GM19372 (cell line): ENCODE measurements around the gene CDH13.

Experiments
- ATAC-seq: cut with Tn5 transposase; IDR thresholded peaks from one replicate; pipeline ENCODE4 v1.9.1; 2021; ENCODE audit warnings: mild to moderate bottlenecking, low read depth, moderate library complexity; ENCODE audit not compliant: unreplicated experiment

CDH13 gene

DNA sequence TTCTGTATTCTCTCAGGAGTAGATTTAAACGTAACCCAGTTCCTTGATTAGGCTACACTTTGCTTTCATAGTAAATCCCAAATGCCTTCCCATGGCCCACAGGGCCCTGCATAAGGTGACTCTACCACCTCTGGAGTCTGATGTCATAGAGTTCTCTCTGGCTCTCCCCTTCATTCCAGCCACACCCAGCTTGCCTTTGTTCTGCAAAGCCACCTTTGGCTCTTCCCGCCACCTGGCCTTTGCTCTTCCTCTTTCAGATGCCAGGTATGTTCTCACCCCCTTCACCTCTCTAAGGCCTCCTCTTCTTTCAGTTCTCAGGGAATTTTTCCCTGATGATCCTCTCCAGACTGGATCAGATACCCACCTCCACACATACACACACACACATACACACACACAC lies 1039.7 kb downstream of the CDH13 start:
- no peak for ATAC-seq

DNA sequence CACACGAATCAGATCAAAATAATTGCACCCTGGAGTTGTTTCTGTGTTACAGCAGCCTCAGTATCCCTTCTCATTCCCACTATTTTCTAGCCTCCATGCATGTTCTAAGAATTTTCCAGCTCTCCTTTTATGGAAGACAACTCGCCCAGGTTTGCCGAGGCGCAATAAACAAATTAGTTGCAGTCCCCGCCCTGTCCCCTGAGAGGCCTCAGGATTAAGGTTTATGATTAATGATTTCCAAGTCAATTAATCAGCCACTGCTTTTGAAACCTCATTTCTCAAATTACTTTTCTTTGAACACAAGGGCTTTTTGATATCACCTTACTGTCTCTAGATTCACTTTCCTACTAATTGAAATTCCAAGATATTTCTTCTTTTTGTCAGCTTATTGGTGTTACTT lies 1042.7 kb downstream of the CDH13 start:
- ATAC-seq = no peak

DNA sequence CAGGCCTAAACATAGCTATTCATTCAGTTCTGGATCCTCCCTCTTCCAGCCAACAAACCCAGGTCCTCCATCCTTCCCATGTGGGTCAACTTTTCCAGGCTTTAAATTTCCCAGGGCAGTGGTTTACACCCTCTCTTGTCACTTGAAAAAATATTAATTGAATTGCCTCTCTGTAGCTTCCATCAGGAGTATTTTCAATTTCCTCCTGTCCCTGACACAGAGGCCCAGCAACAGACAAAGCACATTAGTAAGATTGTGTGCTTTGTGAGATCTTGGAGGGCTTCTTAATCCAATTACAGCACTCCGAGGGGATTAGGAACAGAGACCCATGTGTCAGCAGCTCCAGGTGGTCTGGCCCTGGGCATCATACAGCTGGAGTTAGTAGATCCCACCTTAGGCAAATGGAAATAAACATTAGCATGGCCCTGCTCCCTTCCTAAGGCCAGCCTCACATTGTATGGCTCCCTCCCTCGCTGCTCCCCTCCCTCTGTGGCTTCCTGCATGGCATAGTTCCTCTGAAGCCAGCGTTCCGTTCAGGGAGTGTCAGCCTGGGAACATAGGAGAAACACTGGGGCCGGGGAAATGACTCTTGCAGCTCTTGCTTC lies 1048.3 kb downstream of the CDH13 start:
- ATAC-seq = no peak

DNA sequence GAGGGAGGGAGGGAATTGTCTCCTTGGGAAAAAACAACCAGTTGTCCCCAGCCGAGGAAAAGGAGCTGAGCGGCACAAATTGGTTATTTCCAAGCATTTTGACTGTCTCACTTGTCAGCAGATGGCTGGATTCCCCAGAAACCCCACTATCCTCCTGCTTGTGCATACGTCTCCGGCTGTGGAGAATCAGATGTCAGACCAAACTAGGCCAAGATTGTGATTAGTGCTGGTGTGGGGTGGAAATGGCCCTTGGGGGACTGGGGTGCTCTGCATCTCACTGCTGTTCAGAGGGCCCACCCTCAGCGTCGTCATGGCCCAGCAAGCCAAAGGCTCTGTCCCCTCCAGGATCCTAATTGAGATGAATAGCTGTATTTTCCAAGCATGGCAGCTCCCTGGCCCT lies 1049.3 kb downstream of the CDH13 start:
- no peak for ATAC-seq

DNA sequence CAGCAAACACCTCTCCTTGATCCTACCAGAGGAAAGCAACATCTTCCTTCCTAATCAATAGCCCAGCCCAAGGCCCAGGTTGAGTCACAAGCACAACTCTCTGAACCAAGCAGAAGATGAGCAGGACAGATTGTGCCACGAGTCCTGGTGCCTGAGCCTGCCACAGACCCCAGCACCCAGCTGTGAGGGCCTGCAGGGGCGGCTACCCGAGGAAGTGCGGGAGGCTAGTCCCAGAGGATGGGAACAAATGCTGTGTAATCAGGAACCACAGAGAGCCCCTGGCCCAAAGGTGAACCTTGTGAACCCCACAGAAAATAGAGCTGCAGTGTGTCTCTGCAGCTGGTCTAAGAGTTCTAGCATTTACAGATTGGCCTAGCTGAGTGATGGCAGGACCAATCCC lies 1054.2 kb downstream of the CDH13 start:
- ATAC-seq = no peak

DNA sequence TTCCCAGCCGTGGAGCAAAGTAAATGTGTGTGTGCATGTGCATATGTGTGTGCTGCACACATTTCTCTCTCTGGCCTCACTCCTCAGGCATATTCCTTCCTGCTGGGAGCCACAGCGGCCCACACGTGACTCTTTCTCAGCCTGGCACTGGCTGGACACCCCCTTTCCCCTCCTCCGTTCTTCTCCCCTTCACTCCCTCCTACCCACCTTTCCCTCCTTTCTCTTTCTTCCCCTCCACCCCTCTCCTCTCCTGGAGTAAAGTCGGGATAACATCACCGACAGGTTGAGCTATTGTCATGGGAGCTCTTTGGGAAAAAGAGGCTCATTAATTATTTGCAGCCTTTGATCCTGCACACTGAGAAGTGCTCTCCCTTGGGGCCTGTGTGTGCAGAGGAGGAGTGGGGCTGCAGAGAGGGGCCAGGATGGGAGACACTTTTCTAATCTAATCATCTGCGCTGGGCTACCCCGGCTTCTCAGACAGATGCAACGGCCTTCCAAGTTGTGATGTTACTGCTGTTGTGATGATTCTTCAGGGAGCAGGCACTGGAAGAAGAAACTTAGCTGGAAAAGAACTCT lies 1054.7 kb downstream of the CDH13 start:
- ATAC-seq = no peak

DNA sequence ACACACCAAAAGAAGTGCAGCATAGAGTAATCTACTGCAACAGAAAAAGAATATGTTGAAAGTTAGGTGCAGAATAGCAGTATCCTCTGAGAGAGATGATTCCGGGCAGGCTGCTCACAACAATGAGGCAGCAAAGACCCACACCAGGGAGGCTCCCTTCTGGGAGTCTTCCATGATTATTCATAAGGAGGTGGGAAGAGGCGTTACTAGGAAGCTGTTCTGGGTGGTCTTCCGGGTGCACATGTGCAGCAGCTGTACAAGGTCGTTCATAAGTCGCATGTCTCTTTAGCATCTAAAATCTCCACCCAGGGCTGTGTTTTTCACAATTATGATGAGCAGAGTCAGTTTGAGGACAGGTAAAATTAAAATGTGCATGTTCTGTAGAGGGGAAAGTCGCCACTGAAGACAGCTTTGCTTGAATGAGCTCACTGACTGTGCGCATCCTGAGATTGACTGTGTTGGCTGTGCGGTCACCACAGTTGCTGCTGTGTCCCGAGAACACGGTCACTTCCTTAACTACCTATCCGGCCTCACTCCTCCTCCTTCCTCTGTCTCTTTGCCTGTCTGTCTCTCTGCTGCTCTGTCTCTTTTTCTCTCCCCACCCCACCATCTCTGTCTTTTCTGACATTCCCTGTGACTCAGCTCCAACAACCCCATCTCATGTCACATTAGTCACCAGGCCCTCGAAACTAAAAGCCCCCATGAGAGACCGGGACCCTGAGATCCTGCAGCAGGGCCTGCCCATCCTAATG lies 1055.5 kb downstream of the CDH13 start:
- no peak for ATAC-seq

DNA sequence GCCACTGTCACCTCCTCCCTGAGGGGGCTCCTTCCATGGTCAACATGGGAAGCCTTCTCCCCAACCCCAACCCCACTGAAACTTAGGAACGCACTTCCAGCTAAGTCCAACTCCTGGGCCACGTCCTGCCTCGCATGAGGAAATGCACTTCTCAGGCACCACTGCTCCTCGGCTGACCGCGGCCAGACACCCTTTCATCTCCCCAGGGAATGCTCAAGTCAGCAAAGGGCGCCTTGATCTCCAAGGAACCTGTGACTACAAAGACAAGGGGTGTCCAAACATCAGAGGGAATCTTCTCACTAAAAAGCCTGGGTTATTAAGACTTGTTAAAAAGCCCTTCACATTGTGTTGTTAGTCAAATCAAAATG lies 1056.1 kb downstream of the CDH13 start:
- ATAC-seq = no peak

DNA sequence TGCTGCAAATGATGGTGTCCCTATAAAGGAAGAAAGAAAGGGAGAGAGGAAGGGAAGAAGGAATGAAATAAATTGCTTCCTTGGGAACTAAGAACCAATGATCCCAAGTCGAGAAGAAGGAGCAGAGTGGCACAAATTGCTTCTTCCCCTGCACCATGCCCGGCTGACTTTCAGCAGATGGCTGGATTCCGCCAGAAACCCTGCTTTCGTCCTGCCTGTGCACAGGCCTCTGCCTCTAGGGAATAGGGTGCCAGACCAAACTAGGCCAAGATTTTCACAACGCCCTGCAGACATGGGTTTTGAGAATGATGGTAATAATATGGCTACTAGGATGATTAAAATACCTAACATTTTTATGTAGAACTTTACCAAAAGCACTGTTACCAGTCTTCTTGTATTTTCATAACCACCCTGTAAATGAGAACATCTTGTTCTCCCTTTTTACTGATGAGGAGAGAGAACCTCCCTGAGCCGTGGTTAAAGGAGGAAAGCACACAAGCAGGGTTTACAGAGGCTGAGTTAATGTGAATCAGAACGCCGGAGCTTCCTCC lies 1058.9 kb downstream of the CDH13 start:
- no peak for ATAC-seq

DNA sequence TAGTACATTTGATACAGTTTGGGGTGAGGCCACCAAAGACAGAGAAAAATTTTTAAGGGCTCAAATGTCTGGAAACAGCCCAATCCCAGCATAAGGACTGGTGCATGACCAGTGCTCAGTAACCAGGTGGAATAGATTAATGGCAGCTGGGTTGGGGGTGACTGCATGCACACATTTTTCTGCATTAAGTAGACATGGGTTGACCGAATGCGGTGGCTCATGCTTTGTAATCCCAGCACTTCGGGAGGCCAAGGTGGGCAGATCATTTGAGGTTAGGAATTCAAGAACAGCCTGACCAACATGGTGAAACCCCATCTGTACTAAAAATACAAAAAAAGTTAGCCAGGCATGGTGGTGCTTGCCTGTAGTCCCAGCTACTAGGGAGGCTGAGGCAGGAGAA lies 1060.0 kb downstream of the CDH13 start:
- ATAC-seq = no peak

DNA sequence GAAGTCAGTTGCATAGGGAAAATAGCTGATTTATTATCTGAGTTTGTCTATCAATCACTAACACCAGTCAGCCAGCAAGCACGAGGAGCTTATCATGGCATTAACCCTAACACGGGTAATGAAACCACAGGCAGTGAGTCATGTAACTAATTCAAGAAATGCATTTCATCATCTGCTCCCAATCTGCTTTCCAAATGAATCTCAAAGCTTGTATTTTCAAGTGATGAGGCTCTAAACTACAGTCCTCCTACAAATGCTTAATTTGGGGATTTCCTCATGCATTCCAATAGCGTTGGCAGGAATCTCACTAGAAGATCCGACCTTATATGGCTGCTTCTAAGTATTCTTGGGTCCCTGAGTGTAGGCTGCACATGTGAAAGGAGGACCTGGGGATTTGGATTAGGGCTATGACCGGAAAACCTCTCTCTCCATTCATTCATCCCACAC lies 1062.6 kb downstream of the CDH13 start:
- no peak for ATAC-seq

DNA sequence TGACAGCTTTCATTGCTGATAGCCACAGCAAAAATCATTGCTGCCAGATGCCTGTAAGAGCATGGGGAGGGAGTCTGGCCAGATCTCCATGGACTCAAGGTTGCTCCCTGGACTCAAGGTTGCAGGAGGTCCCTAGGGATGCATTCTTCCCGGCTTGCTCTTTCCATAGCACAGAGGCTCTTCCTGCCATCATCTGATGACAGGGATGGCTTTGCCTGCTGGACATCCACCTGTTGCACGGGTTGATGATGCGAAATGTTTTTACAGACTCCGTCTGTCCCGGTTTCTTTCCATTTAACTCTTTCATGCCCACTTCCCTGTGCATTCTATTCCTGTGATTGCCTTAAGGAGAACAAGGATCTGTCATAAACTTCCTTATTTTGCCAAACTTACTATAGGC lies 1065.5 kb downstream of the CDH13 start:
- ATAC-seq = no peak

DNA sequence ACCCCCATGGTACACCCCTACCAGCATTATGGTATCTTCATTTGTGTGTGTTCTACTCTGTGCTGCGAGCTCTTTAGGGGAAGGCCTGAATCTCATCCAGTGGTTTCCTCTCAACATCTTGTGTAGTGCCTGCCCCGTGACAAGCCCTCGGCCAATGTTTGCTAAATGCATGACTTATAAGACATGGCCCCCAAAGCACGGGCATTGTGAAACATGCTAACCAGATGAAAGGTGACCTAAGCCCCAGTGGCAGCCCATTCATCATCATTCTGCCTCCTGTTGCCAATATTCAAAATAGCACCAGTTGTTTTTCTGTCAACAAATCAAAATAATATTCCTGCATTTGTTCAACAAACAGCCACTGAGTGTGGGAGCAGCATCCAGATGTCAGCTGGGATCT lies 1072.2 kb downstream of the CDH13 start:
- ATAC-seq = no peak

DNA sequence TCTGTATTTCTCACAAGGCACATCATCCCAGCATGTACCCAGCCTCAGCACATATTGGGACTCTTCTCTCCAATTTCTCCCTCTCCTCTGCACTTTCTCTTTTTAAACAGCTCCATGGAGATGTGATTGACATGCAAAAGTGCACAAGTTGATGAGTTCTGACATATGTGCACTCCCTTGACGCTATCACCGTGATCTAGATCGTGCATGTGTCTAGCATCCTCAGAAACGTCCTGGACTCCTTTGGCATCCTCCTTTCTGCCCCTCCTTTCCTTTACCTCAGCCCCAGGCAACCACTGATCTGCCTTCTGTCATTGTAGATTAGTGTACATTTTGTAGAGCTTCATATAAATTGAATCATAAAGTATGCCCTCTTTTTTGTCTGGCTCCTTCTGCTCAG lies 1073.0 kb downstream of the CDH13 start:
- no peak for ATAC-seq

DNA sequence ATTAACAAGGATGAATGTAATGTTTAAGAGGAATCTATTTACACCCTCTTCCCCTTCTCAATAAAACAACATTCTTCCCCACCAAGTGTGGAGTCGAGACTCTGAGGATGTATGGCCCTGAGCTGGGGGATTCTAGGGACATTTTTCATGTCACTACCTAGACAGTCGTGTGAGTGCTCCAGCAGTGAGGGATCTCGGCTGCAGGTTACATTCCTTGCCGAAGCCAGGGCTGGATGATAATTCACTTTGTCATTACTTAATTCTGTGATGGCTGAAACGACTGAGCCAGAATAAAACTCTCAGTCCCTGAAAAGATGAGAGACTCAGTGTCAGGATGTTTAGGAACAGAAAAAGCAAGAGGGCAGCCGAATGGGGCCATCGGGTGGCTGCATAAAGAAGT lies 1074.1 kb downstream of the CDH13 start:
- no peak for ATAC-seq

DNA sequence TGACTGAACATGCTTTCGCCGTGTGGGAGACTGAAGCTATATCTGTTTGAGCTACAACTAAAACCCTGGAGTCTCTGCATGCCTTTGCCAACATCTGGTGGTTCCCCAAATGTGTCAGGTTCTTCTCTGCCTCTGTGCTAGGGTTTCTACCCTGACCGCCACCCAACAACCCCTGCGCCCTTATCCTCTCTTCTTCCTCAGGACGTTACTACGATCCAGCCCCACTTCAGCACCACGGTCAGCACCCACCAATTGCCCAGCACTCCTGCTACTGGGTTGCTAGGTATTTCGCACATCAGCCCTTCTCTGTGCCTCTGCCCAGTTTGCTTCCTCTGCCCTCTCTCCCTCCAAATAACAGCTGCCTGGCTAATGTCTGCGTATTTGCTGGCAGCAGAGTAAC lies 1074.7 kb downstream of the CDH13 start:
- ATAC-seq = no peak

DNA sequence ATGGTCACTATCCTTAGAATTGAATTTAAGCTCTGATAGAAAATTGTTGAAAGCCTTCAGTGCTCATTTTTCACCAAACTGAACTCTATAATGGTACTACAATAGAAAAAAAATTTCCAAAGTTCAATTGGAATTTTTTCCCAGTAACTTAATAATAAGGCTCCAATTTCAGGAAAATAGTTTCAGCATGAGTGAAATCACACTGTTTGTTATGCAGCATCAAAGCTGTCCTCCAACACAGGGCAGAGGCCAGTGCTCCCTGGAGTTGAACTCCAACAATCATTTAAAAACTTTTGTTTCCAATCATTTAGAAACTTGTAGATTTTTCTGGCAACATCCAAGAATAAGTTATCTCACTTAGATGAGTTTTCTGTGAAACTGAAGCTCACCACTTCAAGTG lies 1077.9 kb downstream of the CDH13 start:
- no peak for ATAC-seq

DNA sequence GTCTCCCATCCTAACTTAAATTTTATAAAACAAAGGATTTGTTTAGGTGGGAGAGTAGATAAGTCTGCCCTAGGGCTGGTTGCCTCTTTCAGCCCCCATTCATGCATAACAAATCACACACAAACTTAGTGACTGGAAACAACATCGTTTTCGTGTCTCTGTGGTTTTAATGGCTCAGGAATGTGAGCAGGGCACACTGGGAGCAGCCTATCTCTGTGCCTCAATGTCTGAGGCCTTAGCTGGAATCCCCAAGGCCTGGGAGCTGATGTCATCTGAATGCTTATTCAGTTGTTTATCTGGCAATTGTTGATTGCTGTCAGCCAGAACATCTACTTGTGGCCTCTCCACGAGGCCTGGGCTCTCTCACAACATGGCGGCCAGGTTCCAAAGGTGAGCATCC lies 1079.1 kb downstream of the CDH13 start:
- ATAC-seq = no peak

DNA sequence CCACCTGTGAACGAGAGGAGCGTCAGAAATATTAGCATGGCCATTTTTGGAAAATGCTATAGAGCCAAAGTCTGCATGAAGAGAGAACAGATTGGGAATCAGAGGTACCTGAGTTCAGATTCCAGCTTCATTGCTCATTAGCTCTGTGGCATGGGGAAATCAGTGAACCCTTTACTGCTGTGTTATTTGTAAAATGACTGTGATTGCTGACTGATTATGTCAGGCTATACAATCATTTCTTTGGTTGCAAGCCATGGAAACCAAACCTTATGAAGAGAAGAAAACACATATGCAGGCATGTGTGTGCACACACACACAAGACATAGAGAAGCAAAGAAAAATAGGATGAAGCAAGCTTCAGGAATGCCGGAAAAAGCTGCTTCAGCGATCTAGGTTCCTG lies 1079.6 kb downstream of the CDH13 start:
- no peak for ATAC-seq

DNA sequence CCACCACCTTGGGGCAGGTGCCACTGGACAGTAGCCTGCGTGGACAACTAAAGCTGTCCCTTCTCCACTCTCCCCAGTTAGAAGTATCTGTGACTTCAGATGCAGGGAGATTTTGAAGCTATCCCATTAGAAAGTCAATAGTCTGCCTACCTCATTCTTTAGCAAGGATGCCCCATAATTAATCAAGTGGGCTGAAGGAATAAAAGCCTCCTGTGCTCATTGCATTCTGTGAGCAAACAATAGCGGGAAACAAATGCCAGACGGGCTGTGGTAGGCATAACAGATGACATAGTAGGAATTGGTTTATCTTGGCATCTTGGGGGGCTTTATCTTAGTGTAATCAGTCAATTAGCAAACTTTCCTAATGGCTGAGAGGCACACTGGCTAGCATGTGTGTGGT lies 1084.3 kb downstream of the CDH13 start:
- ATAC-seq = no peak

DNA sequence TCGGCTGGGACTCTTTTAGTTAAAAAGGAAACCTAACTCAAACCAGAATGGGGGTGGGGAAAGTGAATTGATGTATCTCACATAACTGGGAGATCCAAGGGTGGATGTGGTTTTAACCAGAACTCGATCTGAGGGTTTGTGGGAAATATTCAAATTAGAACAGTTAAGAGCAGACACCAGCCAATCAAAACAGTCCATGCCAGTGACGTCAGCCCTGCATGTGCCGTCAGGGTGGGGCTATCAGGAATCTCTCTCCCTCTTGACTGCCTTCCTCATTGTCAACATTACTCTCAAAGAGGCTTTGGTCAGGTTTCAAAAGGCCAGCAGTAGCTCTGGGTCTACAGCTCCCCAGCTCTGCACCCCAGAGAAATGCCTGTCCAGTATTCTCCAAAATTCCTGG lies 1086.8 kb downstream of the CDH13 start:
- no peak for ATAC-seq

DNA sequence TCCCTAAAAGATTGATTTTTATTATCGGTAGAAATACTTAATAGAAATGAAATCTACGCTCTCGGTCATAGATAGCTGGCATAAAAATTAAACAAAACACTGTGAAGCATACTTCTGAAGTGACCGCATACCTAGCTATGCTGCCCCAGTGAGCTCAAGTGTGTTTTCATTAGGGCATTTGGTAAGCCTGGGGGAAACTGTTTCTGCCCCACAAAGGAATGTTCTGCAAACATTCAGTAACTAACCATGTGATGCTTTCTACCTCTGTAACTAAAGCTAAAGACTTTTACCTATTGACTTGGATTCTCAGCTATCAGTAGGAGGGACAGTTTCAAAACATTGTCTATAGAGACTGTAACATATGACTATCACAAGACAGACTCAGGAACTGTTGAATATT lies 1087.5 kb downstream of the CDH13 start:
- no peak for ATAC-seq
